ENCODE measurements around the gene WDR90. TPM values are rescaled to one million over a fixed set of nuclear protein-coding genes. Genes with fewer than 3 reads are reported as not detected.

The WDR90 gene
- polyA plus RNA-seq, 3 donors: 0.13 to 16.5 (median 1.1) TPM

DNA sequence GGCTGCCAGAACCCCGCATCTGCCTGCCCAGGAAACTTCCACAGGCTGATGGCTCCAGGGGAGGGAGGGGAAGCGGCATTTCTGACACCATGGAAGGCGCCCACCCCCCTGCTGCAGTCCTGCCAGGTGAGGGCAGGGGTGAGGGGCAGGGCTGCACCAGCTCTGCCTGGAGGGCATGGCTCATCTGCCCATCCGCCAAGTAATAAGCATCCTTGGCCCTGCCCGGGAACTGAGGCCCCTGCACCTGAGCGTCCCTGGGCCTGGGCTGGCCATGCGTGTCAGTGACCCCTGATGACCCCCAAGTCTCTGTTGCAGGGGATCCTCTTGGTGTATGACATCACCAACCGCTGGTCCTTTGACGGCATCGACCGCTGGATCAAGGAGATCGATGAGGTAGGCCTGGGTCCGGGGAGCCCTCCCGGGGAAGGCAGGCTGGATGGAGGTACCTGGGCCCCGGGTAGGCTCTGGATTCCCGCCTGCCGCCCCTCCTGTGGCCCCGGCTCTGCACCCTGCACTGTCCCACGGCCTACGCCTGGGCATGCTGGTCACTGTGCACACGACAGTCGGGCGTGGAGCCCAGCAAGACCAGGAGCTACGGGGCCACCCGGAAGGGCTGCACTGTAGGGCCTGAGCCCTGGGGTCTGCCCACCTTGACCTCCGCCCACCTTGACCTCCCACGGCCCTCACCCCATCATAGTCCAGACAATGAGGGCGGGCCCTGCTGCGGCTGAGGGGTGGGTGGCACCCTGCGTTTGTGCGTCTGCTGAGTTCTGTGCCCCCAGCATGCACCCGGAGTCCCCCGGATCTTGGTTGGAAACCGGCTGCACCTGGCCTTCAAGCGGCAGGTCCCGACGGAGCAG lies 23.8 kb upstream of the WDR90 start:
- peaks cover 50 to 65% of the 10 kb centered on the region in 2 donors for H3K36me3 ChIP-seq (replicated peaks in 1 of 2; ENCODE audit: control insufficient read depth in 1 of 2, insufficient read depth in 2 of 2, low read length in 2 of 2)
- no peaks in the 10 kb centered on the region for H3K27me3 ChIP-seq (ENCODE audit: control insufficient read depth in 2 of 2, insufficient read depth in 2 of 2, low read length in 2 of 2)
- peaks cover 2 to 10% of the 10 kb centered on the region in 2 donors for H3K4me1 ChIP-seq (ENCODE audit: control insufficient read depth in 1 of 2, insufficient read depth in 2 of 2, low read length in 2 of 2)
- H3K4me3 ChIP-seq (replicated peaks in 1 of 3; ENCODE audit: low read depth in 2 of 3, low read length in 3 of 3): no peak overlapping the region
- H3K27ac ChIP-seq (ENCODE audit: low read depth in 1 of 2, low read length in 2 of 2): no peak overlapping the region
- H3K36me3 Mint-ChIP-seq: peaks cover 35 to 72% of the 10 kb centered on the region in 2 donors
- H3K4me1 Mint-ChIP-seq: peaks cover 2% of the 10 kb centered on the region
- intact Hi-C loops (cut with micrococcal nuclease): no loop called here
- no peak for DNase-seq
- WGBS (ENCODE audit: insufficient coverage): 98% methylated on average over 32 of the region's 37 CpGs
- H3K27me3 Mint-ChIP-seq (ENCODE audit: low read depth in 3 of 3): peaks cover 0 to 2% (median 0%) of the 10 kb centered on the region in 3 donors
- no peak overlapping the region for H2AFZ ChIP-seq (ENCODE audit: insufficient read depth, low read depth, low read length, poor library complexity, severe bottlenecking)
- no peaks in the 10 kb centered on the region for H3K9me3 ChIP-seq (replicated peaks in 1 of 2; ENCODE audit: control insufficient read depth in 1 of 2, insufficient read depth in 1 of 2, low read length in 2 of 2)
- TF ChIP-seq, protein P1, sequence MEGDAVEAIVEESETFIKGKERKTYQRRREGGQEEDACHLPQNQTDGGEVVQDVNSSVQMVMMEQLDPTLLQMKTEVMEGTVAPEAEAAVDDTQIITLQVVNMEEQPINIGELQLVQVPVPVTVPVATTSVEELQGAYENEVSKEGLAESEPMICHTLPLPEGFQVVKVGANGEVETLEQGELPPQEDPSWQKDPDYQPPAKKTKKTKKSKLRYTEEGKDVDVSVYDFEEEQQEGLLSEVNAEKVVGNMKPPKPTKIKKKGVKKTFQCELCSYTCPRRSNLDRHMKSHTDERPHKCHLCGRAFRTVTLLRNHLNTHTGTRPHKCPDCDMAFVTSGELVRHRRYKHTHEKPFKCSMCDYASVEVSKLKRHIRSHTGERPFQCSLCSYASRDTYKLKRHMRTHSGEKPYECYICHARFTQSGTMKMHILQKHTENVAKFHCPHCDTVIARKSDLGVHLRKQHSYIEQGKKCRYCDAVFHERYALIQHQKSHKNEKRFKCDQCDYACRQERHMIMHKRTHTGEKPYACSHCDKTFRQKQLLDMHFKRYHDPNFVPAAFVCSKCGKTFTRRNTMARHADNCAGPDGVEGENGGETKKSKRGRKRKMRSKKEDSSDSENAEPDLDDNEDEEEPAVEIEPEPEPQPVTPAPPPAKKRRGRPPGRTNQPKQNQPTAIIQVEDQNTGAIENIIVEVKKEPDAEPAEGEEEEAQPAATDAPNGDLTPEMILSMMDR (IDR thresholded peaks at IDR 0.05): no peak
- no peak overlapping the region for H3K9ac ChIP-seq (ENCODE audit: insufficient read depth, low read length, poor library complexity, severe bottlenecking)
- H3K9me3 Mint-ChIP-seq: peaks cover 0 to 3% (median 0%) of the 10 kb centered on the region in 7 donors
- no peak overlapping the region for H3K4me2 ChIP-seq (replicated peaks; ENCODE audit: extremely low read depth, low read length, poor library complexity, severe bottlenecking)
- peaks cover 81% of the 10 kb centered on the region for H4K20me1 ChIP-seq (ENCODE audit: insufficient read depth, low read length)
- H3K27ac Mint-ChIP-seq: no peak overlapping the region
- H3K79me2 ChIP-seq (ENCODE audit: insufficient read depth, low read length): peaks cover 22% of the 10 kb centered on the region
- no peak overlapping the region for H3K4me3 Mint-ChIP-seq

DNA sequence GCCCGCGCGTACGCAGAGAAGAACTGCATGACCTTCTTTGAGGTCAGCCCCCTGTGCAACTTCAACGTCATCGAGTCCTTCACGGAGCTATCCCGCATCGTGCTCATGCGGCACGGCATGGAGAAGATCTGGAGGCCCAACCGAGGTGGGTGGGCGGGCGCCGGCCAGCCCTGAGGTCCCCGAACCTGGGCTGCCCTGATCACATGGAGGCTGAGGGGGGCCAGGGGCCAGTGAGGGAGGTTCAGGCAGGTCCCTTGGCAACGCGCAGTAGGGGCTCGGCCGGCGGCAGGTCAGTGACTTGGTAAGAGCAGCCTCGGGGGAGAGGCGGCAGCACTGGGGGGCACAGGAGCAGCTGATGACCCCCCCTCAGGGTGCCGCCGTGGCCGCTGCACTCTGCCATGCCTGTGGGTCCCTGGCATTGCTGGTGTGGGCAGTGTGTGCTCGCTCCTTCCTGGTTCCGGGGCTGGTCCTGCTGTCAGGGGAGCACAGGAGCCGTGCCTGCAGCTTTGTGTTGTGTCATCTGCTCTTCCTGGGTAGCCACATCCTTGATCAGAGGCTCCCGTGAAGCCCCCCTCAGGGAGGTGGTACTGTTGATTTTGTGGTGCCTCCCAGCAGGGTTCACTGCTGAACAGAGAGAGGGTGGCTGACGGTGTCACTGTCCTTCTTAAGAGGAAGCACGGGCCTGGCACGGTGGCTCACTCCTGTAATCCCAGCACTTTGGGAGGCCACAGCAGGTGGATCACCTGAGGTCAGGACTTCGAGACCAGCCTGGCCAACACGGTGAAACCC lies 23.0 kb upstream of the WDR90 start:
- Histone ChIP-seq H3K36me3 (replicated peaks in 1 of 2; ENCODE audit: control insufficient read depth in 1 of 2, insufficient read depth in 2 of 2, low read length in 2 of 2) (peaks cover 48 to 60% of the 10 kb centered on the region in 2 donors), H3K9me3 (replicated peaks in 1 of 2; ENCODE audit: control insufficient read depth in 1 of 2, insufficient read depth in 1 of 2, low read length in 2 of 2) (no peaks in the 10 kb centered on the region), H3K27me3 (ENCODE audit: control insufficient read depth in 2 of 2, insufficient read depth in 2 of 2, low read length in 2 of 2) (no peaks in the 10 kb centered on the region), H3K4me2 (replicated peaks; ENCODE audit: extremely low read depth, low read length, poor library complexity, severe bottlenecking) (no peak overlapping the region), H3K79me2 (ENCODE audit: insufficient read depth, low read length) (peaks cover 18% of the 10 kb centered on the region), H2AFZ (ENCODE audit: insufficient read depth, low read depth, low read length, poor library complexity, severe bottlenecking) (no peak overlapping the region), H3K4me3 (replicated peaks in 1 of 3; ENCODE audit: low read depth in 2 of 3, low read length in 3 of 3) (no peak overlapping the region), H3K4me1 (ENCODE audit: control insufficient read depth in 1 of 2, insufficient read depth in 2 of 2, low read length in 2 of 2) (peaks cover 4 to 17% of the 10 kb centered on the region in 2 donors), H3K9ac (ENCODE audit: insufficient read depth, low read length, poor library complexity, severe bottlenecking) (no peak overlapping the region), H4K20me1 (ENCODE audit: insufficient read depth, low read length) (peaks cover 81% of the 10 kb centered on the region), H3K27ac (ENCODE audit: low read depth in 1 of 2, low read length in 2 of 2) (no peak overlapping the region)
- Mint-ChIP-seq H3K4me3 (no peak overlapping the region), H3K4me1 (peaks cover 2% of the 10 kb centered on the region), H3K9me3 (peaks cover 0 to 3% (median 0%) of the 10 kb centered on the region in 7 donors), H3K27me3 (ENCODE audit: low read depth in 3 of 3) (peaks cover 2 to 6% (median 2%) of the 10 kb centered on the region in 3 donors), H3K27ac (no peak overlapping the region), H3K36me3 (peaks cover 35 to 66% of the 10 kb centered on the region in 2 donors)
- no peak for DNase-seq
- intact Hi-C loops (cut with micrococcal nuclease): no loop called here
- TF ChIP-seq, protein P1 (IDR thresholded peaks at IDR 0.05): no peak
- WGBS (ENCODE audit: insufficient coverage): 95% methylated on average over 31 of the region's 35 CpGs
